ENCODE data around the gene PIK3R3. TPM values are rescaled to one million over a fixed set of nuclear protein-coding genes. Genes with fewer than 3 reads are reported as not detected.

The PIK3R3 gene
- polyA plus RNA-seq, 2 of the 4 experiments (the other 2 are of a cell fraction), result 2.1 to 2.2 TPM

DNA sequence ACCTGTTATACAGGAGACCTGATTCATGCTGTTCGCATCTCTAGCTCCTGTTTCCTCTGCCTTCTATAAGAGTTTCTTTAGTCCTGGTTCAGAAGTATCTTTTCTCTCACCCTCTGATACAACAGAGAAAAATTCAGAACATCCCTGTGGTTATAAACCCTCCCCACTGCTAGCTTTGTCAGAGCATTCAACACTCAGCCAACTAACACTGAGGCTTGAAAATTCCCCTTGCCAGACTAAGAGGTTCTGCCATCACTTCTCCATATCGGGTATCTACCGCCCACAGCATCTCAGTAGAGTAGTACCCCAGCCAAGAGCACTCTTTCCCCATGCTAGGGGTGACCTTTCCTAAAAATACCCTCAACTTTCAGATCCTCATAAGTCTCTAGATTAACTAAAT is 19.6 kb upstream of the PIK3R3 start:
- ATAC-seq, result no peak
- H3K27ac ChIP-seq, result no peak overlapping the region
- no peak overlapping the region for H3K4me3 ChIP-seq

DNA sequence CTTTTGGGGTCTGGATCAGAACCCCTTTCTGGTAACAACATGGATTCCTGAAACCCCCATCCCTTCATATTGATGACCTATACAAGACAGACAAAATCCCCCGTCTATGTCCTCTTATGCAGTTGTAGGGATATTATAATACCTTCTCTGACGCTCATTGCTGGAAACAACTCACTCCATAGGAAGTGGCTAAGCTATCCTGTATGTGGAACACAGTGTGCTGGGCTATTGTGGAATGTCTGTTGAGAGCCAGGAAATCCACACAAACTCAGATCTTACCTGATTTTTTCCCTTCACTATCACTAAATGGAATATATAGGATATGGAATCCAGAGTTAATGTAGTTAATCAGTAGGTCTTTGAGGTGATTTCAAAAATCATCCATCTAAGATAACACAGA is 17.7 kb upstream of the PIK3R3 start:
- ATAC-seq, result no peak

More for the DNA sequence above, 19.6 kb upstream of the PIK3R3 start:
- 92% methylated on average over 3 of the region's 3 CpGs for WGBS (ENCODE audit: missing lambda C conversion rate)
- H3K4me1 ChIP-seq, result no peaks in the 10 kb centered on the region
- DNase-seq (ENCODE audit: low read depth in 1 of 2, low spot score in 1 of 2) (no peak), FAIRE-seq (no peak)
- no peaks in the 10 kb centered on the region for H3K9me3 ChIP-seq
- ChIA-PET POLR2A (no interaction called here), CTCF (interaction anchor here (0.5 kb wide), 1 partner anchor 103 kb away, joined by 6 read pairs; no protein-coding TSS in a partner anchor)
- TF ChIP-seq FOSB (CRISPR knock-in tag; IDR thresholded peaks at IDR 0.05) (no peak), ZSCAN20 (CRISPR knock-in tag; IDR thresholded peaks at IDR 0.05) (no peak), POLR2A (IDR thresholded peaks at IDR 0.05; ENCODE audit: low read length) (no peak), ZC3H11A (IDR thresholded peaks at IDR 0.05) (no peak), TP53 (CRISPR knock-in tag; IDR thresholded peaks at IDR 0.05) (no peak), RFX5 (IDR thresholded peaks at IDR 0.05) (no peak), MAFK (IDR thresholded peaks at IDR 0.05; ENCODE audit: partially characterized antibody) (no peak), ZFP36 (IDR thresholded peaks at IDR 0.05; ENCODE audit: borderline replicate concordance, partially characterized antibody) (no peak), CBX8 (IDR thresholded peaks at IDR 0.05) (no peak)
- TF ChIP-seq, protein P1, sequence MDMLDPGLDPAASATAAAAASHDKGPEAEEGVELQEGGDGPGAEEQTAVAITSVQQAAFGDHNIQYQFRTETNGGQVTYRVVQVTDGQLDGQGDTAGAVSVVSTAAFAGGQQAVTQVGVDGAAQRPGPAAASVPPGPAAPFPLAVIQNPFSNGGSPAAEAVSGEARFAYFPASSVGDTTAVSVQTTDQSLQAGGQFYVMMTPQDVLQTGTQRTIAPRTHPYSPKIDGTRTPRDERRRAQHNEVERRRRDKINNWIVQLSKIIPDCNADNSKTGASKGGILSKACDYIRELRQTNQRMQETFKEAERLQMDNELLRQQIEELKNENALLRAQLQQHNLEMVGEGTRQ (IDR thresholded peaks at IDR 0.05), result no peak
- no peak overlapping the region for H3K4me2 ChIP-seq

DNA sequence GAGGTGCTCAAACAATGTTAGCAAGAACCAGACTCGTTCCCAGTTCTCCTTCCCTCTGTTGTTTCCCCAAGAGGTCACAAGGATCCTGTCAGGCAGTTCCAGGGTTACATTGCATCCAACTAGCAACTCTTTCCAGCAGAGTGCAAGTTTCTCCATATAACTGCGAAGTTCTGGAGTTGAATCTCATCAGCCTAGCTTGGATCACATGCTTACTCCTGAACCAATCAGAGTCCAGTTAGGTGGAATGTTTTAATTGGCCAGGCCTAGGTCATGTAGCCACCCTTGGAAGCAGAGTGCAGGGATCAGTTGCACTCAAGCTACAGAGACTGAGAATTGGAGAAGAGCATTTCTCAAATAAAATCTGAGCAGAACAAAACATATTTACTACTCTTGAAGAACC is 15.9 kb upstream of the PIK3R3 start:
- no peaks in the 10 kb centered on the region for H3K4me1 ChIP-seq
- ChIA-PET POLR2A (no interaction called here), CTCF (no interaction called here)
- H3K9me3 ChIP-seq, result no peaks in the 10 kb centered on the region
- no peak overlapping the region for H3K4me2 ChIP-seq
- 0 out of 6 replicates have a peak, but pooled peaks of 1 of the 2 experiments have one; percentile 35 for ATAC-seq
- DNase-seq (ENCODE audit: low read depth in 1 of 2, low spot score in 1 of 2), result no peak
- 42% methylated on average over 2 of the region's 2 CpGs for WGBS (ENCODE audit: missing lambda C conversion rate)
- FAIRE-seq, result no peak
- H3K27ac ChIP-seq, result no peak overlapping the region
- no peak overlapping the region for H3K4me3 ChIP-seq
- TF ChIP-seq BHLHE40 (IDR thresholded peaks at IDR 0.05; ENCODE audit: low read depth, low read length) (no peak), RAD21 (conservative IDR thresholded peaks at IDR 0.05 in 1 of 2, IDR thresholded peaks at IDR 0.05 in 1 of 2) (no peak), ZC3H11A (IDR thresholded peaks at IDR 0.05) (no peak), HDAC2 (IDR thresholded peaks at IDR 0.05) (no peak), NR3C1 (IDR thresholded peaks at IDR 0.05) (no peak), FOSL2 (IDR thresholded peaks at IDR 0.05) (no peak), FOSL2 (CRISPR knock-in tag; IDR thresholded peaks at IDR 0.05) (no peak), RCOR1 (IDR thresholded peaks at IDR 0.05; ENCODE audit: low read depth, low read length) (no peak), MAZ (IDR thresholded peaks at IDR 0.05; ENCODE audit: borderline replicate concordance, low read depth, low read length) (no peak), CHD4 (IDR thresholded peaks at IDR 0.05; ENCODE audit: borderline replicate concordance) (no peak), EHMT2 (IDR thresholded peaks at IDR 0.05; ENCODE audit: low read depth) (no peak)
- TF ChIP-seq, protein P2, sequence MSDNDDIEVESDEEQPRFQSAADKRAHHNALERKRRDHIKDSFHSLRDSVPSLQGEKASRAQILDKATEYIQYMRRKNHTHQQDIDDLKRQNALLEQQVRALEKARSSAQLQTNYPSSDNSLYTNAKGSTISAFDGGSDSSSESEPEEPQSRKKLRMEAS (IDR thresholded peaks at IDR 0.05), result no peak
- TF ChIP-seq, protein P3, sequence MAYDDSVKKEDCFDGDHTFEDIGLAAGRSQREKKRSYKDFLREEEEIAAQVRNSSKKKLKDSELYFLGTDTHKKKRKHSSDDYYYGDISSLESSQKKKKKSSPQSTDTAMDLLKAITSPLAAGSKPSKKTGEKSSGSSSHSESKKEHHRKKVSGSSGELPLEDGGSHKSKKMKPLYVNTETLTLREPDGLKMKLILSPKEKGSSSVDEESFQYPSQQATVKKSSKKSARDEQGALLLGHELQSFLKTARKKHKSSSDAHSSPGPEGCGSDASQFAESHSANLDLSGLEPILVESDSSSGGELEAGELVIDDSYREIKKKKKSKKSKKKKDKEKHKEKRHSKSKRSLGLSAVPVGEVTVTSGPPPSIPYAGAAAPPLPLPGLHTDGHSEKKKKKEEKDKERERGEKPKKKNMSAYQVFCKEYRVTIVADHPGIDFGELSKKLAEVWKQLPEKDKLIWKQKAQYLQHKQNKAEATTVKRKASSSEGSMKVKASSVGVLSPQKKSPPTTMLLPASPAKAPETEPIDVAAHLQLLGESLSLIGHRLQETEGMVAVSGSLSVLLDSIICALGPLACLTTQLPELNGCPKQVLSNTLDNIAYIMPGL (CRISPR knock-in tag; IDR thresholded peaks at IDR 0.05; ENCODE audit: borderline replicate concordance), result no peak
- TF ChIP-seq, protein P4, sequence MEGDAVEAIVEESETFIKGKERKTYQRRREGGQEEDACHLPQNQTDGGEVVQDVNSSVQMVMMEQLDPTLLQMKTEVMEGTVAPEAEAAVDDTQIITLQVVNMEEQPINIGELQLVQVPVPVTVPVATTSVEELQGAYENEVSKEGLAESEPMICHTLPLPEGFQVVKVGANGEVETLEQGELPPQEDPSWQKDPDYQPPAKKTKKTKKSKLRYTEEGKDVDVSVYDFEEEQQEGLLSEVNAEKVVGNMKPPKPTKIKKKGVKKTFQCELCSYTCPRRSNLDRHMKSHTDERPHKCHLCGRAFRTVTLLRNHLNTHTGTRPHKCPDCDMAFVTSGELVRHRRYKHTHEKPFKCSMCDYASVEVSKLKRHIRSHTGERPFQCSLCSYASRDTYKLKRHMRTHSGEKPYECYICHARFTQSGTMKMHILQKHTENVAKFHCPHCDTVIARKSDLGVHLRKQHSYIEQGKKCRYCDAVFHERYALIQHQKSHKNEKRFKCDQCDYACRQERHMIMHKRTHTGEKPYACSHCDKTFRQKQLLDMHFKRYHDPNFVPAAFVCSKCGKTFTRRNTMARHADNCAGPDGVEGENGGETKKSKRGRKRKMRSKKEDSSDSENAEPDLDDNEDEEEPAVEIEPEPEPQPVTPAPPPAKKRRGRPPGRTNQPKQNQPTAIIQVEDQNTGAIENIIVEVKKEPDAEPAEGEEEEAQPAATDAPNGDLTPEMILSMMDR (IDR thresholded peaks at IDR 0.05), result no peak

More for the DNA sequence above, 17.7 kb upstream of the PIK3R3 start:
- Histone ChIP-seq H3K27ac (no peak overlapping the region), H3K4me3 (no peak overlapping the region), H3K4me1 (no peaks in the 10 kb centered on the region), H3K9me3 (no peaks in the 10 kb centered on the region), H3K4me2 (no peak overlapping the region)
- ChIA-PET POLR2A (no interaction called here), CTCF (no interaction called here)
- no peak for TF ChIP-seq EHMT2 (IDR thresholded peaks at IDR 0.05; ENCODE audit: low read depth)
- no peak for TF ChIP-seq RNF2 (IDR thresholded peaks at IDR 0.05; ENCODE audit: borderline replicate concordance, low read depth)
- TF ChIP-seq, protein P2 (IDR thresholded peaks at IDR 0.05), result no peak
- TF ChIP-seq GATA3 (IDR thresholded peaks at IDR 0.05; ENCODE audit: borderline replicate concordance), result no peak
- no peak for TF ChIP-seq FOSL2 (IDR thresholded peaks at IDR 0.05)
- TF ChIP-seq FOSL2 (CRISPR knock-in tag; IDR thresholded peaks at IDR 0.05), result no peak
- no peak for TF ChIP-seq HDAC2 (IDR thresholded peaks at IDR 0.05)
- no peak for TF ChIP-seq RARB (CRISPR knock-in tag; IDR thresholded peaks at IDR 0.05)
- TF ChIP-seq, protein P5, sequence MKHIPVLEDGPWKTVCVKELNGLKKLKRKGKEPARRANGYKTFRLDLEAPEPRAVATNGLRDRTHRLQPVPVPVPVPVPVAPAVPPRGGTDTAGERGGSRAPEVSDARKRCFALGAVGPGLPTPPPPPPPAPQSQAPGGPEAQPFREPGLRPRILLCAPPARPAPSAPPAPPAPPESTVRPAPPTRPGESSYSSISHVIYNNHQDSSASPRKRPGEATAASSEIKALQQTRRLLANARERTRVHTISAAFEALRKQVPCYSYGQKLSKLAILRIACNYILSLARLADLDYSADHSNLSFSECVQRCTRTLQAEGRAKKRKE (CRISPR knock-in tag; IDR thresholded peaks at IDR 0.05; ENCODE audit: low read depth), result no peak
- TF ChIP-seq, protein P3 (CRISPR knock-in tag; IDR thresholded peaks at IDR 0.05; ENCODE audit: borderline replicate concordance), result no peak
- FAIRE-seq (no peak), DNase-seq (ENCODE audit: low read depth in 1 of 2, low spot score in 1 of 2) (no peak)
- 85% methylated on average over 2 of the region's 2 CpGs for WGBS (ENCODE audit: missing lambda C conversion rate)

Data from A549 (cell line).